WTC11 (cell line): ENCODE data around the gene P2RX3.
"Not testable (repeated sequence)": the region's sequence is repeated elsewhere in the genome, so short reads cannot be mapped to it uniquely, and the experiment has no call there.

Source experiments
- CTCF ChIP-seq: fragments of 200-600 bp; IDR thresholded peaks from 2 replicates; pipeline ENCODE4 v1.8.0; 2022; ENCODE audit warnings: antibody characterized with exemption
- IRF2 ChIP-seq: sonication (generic); formaldehyde crosslinking; IDR thresholded peaks from 2 replicates; pipeline ENCODE4 v1.8.0; 2022; ENCODE audit warnings: low read depth, missing genetic modification reagents, borderline replicate concordance
- ZNF232 ChIP-seq: sonication (generic); formaldehyde crosslinking; IDR thresholded peaks from 2 replicates; pipeline ENCODE4 v1.8.0; 2022; ENCODE audit warnings: mild to moderate bottlenecking, missing genetic modification reagents
- TF ChIP-seq, protein P1 (sequence below): sonication (generic); formaldehyde crosslinking; IDR thresholded peaks from 2 replicates; pipeline ENCODE4 v1.8.0; 2022; ENCODE audit warnings: mild to moderate bottlenecking, missing genetic modification reagents

DNA sequence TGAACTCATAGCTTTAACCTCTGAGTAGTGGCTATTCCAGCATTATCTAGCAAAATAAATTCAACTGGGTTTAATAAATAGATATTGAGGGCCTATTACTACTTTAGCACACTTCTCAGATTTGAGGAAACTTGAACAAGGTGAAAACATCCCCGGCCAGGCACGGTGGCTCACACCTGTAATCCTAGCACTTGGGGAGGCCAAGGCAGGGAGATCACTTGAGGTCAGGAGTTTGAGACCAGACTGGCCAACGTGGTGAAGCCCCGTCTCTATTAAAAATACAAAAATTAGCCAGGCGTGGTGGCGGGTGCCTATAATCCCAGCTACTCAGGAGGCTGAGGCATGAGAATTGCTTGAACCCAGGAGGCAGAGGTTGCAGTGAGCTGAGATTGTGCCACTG lies 1.3 kb upstream of the P2RX3 start:
- TF ChIP-seq CTCF; ZNF232 (CRISPR knock-in tag); IRF2: not testable (repeated sequence)
- TF ChIP-seq, protein P1, sequence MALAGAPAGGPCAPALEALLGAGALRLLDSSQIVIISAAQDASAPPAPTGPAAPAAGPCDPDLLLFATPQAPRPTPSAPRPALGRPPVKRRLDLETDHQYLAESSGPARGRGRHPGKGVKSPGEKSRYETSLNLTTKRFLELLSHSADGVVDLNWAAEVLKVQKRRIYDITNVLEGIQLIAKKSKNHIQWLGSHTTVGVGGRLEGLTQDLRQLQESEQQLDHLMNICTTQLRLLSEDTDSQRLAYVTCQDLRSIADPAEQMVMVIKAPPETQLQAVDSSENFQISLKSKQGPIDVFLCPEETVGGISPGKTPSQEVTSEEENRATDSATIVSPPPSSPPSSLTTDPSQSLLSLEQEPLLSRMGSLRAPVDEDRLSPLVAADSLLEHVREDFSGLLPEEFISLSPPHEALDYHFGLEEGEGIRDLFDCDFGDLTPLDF (CRISPR knock-in tag), result not testable (repeated sequence)
